Measurements from ENCODE around the gene RCOR2.
A peak's percentile ranks its signal among the peaks of the same experiment; 100 is the strongest.
"Not testable (repeated sequence)": the region's sequence is repeated elsewhere in the genome, so short reads cannot be mapped to it uniquely, and the experiment has no call there.

The RCOR2 gene

GRCh38 chr11:63875506-63876065, 41.4 kb downstream of the RCOR2 start:
- DNase-seq = no peak

- no peak for DNase-seq
These were observed 42.5 kb downstream of the RCOR2 start for GRCh38 chr11:63874511-63874910.

GRCh38 chr11:63873311-63873710, 43.7 kb downstream of the RCOR2 start:
- no peak for DNase-seq

GRCh38 chr11:63872800-63873197, 44.2 kb downstream of the RCOR2 start:
- DNase-seq = no peak

GRCh38 chr11:63871962-63872799, 44.8 kb downstream of the RCOR2 start:
- no peak for DNase-seq

GRCh38 chr11:63870351-63871140, 46.4 kb downstream of the RCOR2 start:
- DNase-seq = no peak

- no peak for DNase-seq
These were observed 47.3 kb downstream of the RCOR2 start for GRCh38 chr11:63869683-63870082.

- DNase-seq = no peak
These were observed 47.8 kb downstream of the RCOR2 start for GRCh38 chr11:63869171-63869591.

GRCh38 chr11:63868399-63869064, 48.4 kb downstream of the RCOR2 start:
- DNase-seq = no peak

- no peak for DNase-seq
These were observed 49.5 kb downstream of the RCOR2 start for GRCh38 chr11:63867511-63867910.

- DNase-seq = peak; percentile 45
These were observed 50.8 kb downstream of the RCOR2 start for GRCh38 chr11:63866211-63866610.

- not testable (repeated sequence) for DNase-seq
These were observed 53.3 kb downstream of the RCOR2 start for GRCh38 chr11:63863620-63864019.

- no peak for DNase-seq
These were observed 54.0 kb downstream of the RCOR2 start for GRCh38 chr11:63862923-63863322.
